Activated naive CD8-positive, alpha-beta T cell (primary cell): ENCODE results near the gene WDR70.
"Not testable (repeated sequence)": the region's sequence is repeated elsewhere in the genome, so short reads cannot be mapped to it uniquely, and the experiment has no call there.

Experiments used
- H3K27ac Mint-ChIP-seq: one replicate; pipeline ENCODE4 v1.8.0; 2021; ENCODE audit warnings: mixed read lengths
- H3K27me3 Mint-ChIP-seq: one replicate; pipeline ENCODE4 v1.8.0; 2021; ENCODE audit warnings: mixed read lengths
- H3K36me3 Mint-ChIP-seq: one replicate; pipeline ENCODE4 v1.8.0; 2021; ENCODE audit warnings: mixed read lengths
- H3K4me1 Mint-ChIP-seq: one replicate; pipeline ENCODE4 v1.8.0; 2021; ENCODE audit warnings: low read depth, mixed read lengths
- H3K4me3 Mint-ChIP-seq: one replicate; pipeline ENCODE4 v1.8.0; 2021; ENCODE audit warnings: mild to moderate bottlenecking, mixed read lengths
- H3K9me3 Mint-ChIP-seq: one replicate; pipeline ENCODE4 v1.8.0; 2021; ENCODE audit warnings: low read depth, mixed read lengths

WDR70 gene

GRCh38 chr5:37781409-37781808, 402.3 kb downstream of the WDR70 start:
- H3K4me1 Mint-ChIP-seq, H3K27me3 Mint-ChIP-seq, H3K36me3 Mint-ChIP-seq, H3K27ac Mint-ChIP-seq, H3K9me3 Mint-ChIP-seq, H3K4me3 Mint-ChIP-seq: not testable (repeated sequence)

GRCh38 chr5:37786416-37786815, 407.3 kb downstream of the WDR70 start:
- no peak overlapping the region for H3K4me3 Mint-ChIP-seq
- no peaks in the 10 kb centered on the region for H3K4me1 Mint-ChIP-seq
- peaks cover 5% of the 10 kb centered on the region for H3K27me3 Mint-ChIP-seq
- no peak overlapping the region for H3K27ac Mint-ChIP-seq
- peaks cover 4% of the 10 kb centered on the region for H3K9me3 Mint-ChIP-seq
- no peaks in the 10 kb centered on the region for H3K36me3 Mint-ChIP-seq

DNA sequence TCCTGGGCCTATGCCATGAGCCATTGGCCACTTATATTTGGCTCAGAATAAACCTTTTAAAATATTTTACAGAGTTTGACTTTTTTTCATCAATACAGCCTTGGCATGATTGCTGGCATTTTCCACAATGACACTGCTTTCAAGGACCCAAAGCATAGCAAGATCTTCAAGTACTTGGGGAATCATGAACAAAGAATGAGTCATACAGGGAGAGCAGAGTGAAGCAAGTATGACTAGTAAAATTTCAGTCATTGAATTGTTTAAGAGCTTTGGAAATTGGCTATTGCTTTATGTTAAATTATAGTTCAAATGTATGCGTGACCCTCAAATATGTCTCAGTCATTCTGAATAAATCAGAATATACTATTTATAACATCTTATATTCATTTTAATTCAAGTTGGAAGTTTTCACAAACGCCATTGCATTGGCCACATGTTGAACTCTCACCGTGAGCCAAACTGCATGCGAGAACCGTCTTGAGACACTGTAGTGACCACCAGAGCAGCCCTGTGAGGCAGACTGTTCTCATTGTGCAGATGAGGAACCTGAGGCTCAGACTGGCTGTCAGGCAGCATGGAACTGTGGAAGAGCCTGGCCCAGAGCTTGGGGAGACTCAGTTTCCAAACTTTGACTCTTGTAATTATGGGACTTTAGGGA, 407.9 kb downstream of the WDR70 start:
- peaks cover 5% of the 10 kb centered on the region for H3K27me3 Mint-ChIP-seq
- H3K9me3 Mint-ChIP-seq = peaks cover 4% of the 10 kb centered on the region
- H3K36me3 Mint-ChIP-seq = no peaks in the 10 kb centered on the region
- H3K4me3 Mint-ChIP-seq = no peak overlapping the region
- H3K27ac Mint-ChIP-seq = no peak overlapping the region
- H3K4me1 Mint-ChIP-seq = no peaks in the 10 kb centered on the region

- Mint-ChIP-seq H3K9me3 (peaks cover 4% of the 10 kb centered on the region), H3K4me3 (no peak overlapping the region), H3K36me3 (no peaks in the 10 kb centered on the region), H3K4me1 (no peaks in the 10 kb centered on the region), H3K27me3 (peaks cover 5% of the 10 kb centered on the region), H3K27ac (no peak overlapping the region)
Measured at GRCh38 chr5:37787742-37788141, 408.6 kb downstream of the WDR70 start.

DNA sequence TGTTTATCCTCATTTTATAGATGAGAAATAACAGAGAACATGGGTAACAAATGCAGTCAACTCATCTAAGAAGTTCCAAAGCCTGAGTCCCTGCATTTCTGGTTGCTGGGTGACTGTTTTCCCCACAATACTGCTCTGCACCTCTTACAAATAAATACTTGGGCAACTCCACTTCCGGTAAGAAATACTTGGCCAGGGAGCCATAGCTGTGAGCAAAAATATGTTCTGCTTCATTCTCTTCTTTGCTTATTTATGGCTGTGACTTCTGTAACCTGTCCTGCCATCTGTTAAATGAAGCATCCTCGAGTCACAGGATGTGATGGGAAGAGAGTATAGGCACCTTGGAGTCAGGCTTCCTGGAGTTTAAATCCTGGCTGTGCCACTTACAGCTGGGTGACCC, 410.9 kb downstream of the WDR70 start:
- Mint-ChIP-seq H3K4me3 (no peak overlapping the region), H3K27me3 (peaks cover 10% of the 10 kb centered on the region), H3K9me3 (peaks cover 2% of the 10 kb centered on the region)

GRCh38 chr5:37791321-37791720, 412.2 kb downstream of the WDR70 start:
- Mint-ChIP-seq H3K27me3 (peaks cover 10% of the 10 kb centered on the region), H3K36me3 (peaks cover 4% of the 10 kb centered on the region), H3K27ac (no peak overlapping the region), H3K4me3 (no peak overlapping the region), H3K4me1 (no peaks in the 10 kb centered on the region), H3K9me3 (no peaks in the 10 kb centered on the region)

More for the DNA sequence above, 410.9 kb downstream of the WDR70 start:
- Mint-ChIP-seq H3K4me1 (no peaks in the 10 kb centered on the region), H3K27ac (no peak overlapping the region), H3K36me3 (peaks cover 4% of the 10 kb centered on the region)

DNA sequence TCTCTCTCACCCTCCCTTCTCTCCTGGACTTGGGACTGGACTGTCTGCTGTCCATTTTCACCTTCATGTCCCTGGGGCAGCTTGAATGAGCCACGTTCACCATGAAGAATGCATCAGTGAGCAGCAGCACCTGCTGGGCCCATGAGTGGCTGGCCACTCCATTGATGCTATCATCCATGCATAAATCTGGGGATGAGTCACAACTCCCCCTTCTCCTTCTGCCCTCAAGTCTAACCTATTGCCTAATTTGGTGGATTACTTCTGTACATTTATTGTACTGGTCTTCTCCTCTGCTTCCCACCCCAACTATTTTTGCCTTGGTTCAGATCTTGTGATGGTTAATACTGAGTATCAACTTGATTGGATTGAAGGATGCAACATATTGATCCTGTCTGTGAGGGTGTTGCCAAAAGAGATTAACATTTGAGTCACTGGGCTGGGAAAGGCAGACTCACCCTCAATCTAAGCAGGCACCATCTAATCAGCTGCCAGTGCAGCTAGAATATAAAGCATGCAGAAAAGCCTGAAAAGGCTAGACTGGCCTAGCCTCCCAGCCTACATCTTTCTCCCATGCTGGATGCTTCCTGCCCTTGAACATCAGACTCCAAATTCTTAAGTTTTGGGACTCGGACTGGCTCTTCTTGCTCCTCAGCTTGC, 414.0 kb downstream of the WDR70 start:
- Mint-ChIP-seq H3K36me3 (peaks cover 4% of the 10 kb centered on the region), H3K9me3 (no peaks in the 10 kb centered on the region), H3K4me1 (no peaks in the 10 kb centered on the region), H3K4me3 (no peak overlapping the region), H3K27me3 (peaks cover 7% of the 10 kb centered on the region), H3K27ac (no peak overlapping the region)

DNA sequence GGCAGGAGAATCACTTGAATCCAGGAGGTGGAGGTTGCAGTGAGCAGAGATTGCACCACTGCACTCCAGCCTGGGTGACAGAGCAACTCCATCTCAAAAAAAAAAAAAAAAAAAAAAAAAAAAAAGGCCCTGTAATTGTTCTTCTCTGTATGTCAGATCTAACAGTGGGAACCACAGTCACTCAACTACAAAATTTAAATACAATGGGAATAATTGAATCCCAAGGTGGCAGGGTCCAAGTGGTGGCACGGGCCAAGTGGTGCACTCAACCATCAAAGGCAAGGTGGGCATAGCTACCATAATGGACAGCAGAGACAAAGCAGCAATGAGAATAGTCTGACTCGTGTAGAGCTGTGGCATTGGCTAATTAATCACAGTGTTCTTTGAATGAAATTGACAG, 416.2 kb downstream of the WDR70 start:
- H3K27me3 Mint-ChIP-seq, H3K4me1 Mint-ChIP-seq, H3K4me3 Mint-ChIP-seq, H3K27ac Mint-ChIP-seq, H3K9me3 Mint-ChIP-seq, H3K36me3 Mint-ChIP-seq: not testable (repeated sequence)

DNA sequence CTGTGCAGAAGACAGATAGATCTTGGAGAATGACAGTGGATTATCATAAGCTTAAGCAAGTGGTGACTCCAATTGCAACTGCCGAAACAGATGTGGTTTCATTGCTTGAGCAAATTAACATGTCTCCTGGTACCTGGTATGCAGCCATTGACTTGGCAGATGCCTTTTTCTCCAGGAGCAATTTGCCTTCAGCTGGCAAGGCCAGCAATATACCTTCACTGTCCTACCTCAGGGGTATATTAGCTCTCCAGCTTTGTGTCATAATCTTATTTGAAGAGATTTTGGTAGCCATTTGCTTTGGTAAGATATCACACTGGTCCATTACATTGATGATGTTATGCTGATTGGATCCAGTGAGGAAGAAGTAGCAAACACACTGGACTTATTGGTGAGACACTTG, 417.3 kb downstream of the WDR70 start:
- H3K4me3 Mint-ChIP-seq, H3K9me3 Mint-ChIP-seq, H3K4me1 Mint-ChIP-seq, H3K27me3 Mint-ChIP-seq, H3K27ac Mint-ChIP-seq, H3K36me3 Mint-ChIP-seq: not testable (repeated sequence)

DNA sequence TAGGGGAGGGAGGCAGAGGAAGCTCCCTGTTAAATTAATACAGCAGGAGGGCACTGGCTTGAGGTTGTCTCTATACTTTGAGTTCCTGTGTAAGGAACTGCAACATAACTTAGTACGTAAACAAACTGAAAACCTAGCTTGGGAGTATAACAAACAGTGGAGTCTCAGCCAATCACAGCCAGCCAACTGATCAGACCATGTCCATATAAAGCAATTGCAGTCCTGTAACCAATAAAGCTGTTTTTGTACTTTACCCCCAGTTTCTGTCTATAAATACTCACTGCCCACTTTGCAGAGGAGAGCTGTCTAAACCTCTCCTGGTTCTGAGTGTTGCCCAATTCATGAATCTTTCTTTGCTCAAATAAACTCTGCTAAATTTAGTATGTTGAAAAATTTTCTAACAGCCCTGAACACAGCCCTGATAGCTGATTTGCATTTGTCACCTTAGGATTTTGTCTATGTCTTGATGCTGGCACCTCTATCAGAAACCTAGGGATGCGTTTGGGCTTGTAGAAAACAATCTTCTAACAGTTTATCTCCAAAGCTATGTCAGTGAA, 420.8 kb downstream of the WDR70 start:
- Mint-ChIP-seq H3K4me3 (no peak overlapping the region), H3K9me3 (no peaks in the 10 kb centered on the region), H3K27me3 (peaks cover 7% of the 10 kb centered on the region), H3K36me3 (no peaks in the 10 kb centered on the region), H3K4me1 (no peaks in the 10 kb centered on the region), H3K27ac (no peak overlapping the region)

- H3K9me3 Mint-ChIP-seq = no peaks in the 10 kb centered on the region
- H3K27me3 Mint-ChIP-seq = peaks cover 7% of the 10 kb centered on the region
- no peaks in the 10 kb centered on the region for H3K4me1 Mint-ChIP-seq
- H3K27ac Mint-ChIP-seq = no peak overlapping the region
- no peak overlapping the region for H3K4me3 Mint-ChIP-seq
- no peaks in the 10 kb centered on the region for H3K36me3 Mint-ChIP-seq
Measured at GRCh38 chr5:37801521-37801920, 422.4 kb downstream of the WDR70 start.
